ENCODE measurements around the gene DCDC2C. TPM values are rescaled to one million over a fixed set of nuclear protein-coding genes. Genes with fewer than 3 reads are reported as not detected.

DCDC2C gene
- total RNA-seq, 1 experiment from 2014 or later, result not detected

- peaks cover 7% of the 10 kb centered on the region for H3K9me3 Mint-ChIP-seq (ENCODE audit: unreplicated experiment)
- no TSS peak for BruUV-seq (replicated peaks)
- peaks cover 12% of the 10 kb centered on the region for H3K4me1 Mint-ChIP-seq (ENCODE audit: insufficient read depth, unreplicated experiment)
- POLR2A ChIA-PET, result interaction anchor here (0.7 kb wide), 1 partner anchor 122 kb away, joined by 3 read pairs; no protein-coding TSS in a partner anchor
- DNase-seq (ENCODE audit: unreplicated experiment), result no peak
- intact Hi-C loops (cut with micrococcal nuclease), result no loop called here
- H3K4me3 Mint-ChIP-seq (ENCODE audit: unreplicated experiment), result no peak overlapping the region
- no peak overlapping the region for H3K27ac Mint-ChIP-seq (ENCODE audit: low read depth, unreplicated experiment)
- TF ChIP-seq, protein P1, sequence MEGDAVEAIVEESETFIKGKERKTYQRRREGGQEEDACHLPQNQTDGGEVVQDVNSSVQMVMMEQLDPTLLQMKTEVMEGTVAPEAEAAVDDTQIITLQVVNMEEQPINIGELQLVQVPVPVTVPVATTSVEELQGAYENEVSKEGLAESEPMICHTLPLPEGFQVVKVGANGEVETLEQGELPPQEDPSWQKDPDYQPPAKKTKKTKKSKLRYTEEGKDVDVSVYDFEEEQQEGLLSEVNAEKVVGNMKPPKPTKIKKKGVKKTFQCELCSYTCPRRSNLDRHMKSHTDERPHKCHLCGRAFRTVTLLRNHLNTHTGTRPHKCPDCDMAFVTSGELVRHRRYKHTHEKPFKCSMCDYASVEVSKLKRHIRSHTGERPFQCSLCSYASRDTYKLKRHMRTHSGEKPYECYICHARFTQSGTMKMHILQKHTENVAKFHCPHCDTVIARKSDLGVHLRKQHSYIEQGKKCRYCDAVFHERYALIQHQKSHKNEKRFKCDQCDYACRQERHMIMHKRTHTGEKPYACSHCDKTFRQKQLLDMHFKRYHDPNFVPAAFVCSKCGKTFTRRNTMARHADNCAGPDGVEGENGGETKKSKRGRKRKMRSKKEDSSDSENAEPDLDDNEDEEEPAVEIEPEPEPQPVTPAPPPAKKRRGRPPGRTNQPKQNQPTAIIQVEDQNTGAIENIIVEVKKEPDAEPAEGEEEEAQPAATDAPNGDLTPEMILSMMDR (IDR thresholded peaks at IDR 0.05; ENCODE audit: unreplicated experiment), result no peak
- no peaks in the 10 kb centered on the region for H3K36me3 Mint-ChIP-seq (ENCODE audit: insufficient read depth, unreplicated experiment)
- CTCF ChIA-PET, result interaction anchor here (0.5 to 1.0 kb wide), 2 partner anchors 10 to 46 kb away, joined by 3 to 4 read pairs; no protein-coding TSS in a partner anchor
- H3K27me3 Mint-ChIP-seq (ENCODE audit: insufficient read depth, unreplicated experiment), result peaks cover 26% of the 10 kb centered on the region
Observed at GRCh38 chr2:3681625-3682024, 21.8 kb upstream of the DCDC2C start.

DNA sequence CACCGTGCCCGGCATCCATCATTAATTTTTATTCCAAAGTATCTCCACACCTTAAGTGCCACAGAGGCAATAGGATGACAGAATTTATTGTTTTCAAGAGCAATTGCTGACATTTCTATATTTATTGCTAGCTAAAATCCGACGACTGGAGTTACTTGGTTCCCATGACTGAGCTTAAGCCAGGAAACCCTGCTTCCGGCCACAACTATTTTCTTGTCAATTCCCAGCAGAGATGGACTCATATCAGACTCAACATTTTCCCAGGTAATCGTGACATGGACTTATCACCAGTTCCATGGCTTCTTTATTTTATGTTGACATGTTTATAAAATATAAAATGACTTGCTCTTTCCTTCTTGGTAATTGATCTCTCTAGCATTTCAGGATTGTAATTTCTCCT, 20.6 kb upstream of the DCDC2C start:
- ChIA-PET CTCF (interaction anchor here (1.7 kb wide), 1 partner anchor 10 kb away, joined by 13 read pairs; no protein-coding TSS in a partner anchor), POLR2A (no interaction called here)
- H3K27me3 Mint-ChIP-seq (ENCODE audit: insufficient read depth, unreplicated experiment), result peaks cover 20% of the 10 kb centered on the region
- no peak overlapping the region for H3K4me3 Mint-ChIP-seq (ENCODE audit: unreplicated experiment)
- no peak for DNase-seq (ENCODE audit: unreplicated experiment)
- BruUV-seq (replicated peaks), result no TSS peak
- intact Hi-C loops (cut with micrococcal nuclease), result no loop called here
- H3K9me3 Mint-ChIP-seq (ENCODE audit: unreplicated experiment), result peaks cover 7% of the 10 kb centered on the region
- no peaks in the 10 kb centered on the region for H3K36me3 Mint-ChIP-seq (ENCODE audit: insufficient read depth, unreplicated experiment)
- H3K4me1 Mint-ChIP-seq (ENCODE audit: insufficient read depth, unreplicated experiment), result peaks cover 12% of the 10 kb centered on the region
- TF ChIP-seq, protein P1 (IDR thresholded peaks at IDR 0.05; ENCODE audit: unreplicated experiment), result no peak
- H3K27ac Mint-ChIP-seq (ENCODE audit: low read depth, unreplicated experiment), result no peak overlapping the region

DNA sequence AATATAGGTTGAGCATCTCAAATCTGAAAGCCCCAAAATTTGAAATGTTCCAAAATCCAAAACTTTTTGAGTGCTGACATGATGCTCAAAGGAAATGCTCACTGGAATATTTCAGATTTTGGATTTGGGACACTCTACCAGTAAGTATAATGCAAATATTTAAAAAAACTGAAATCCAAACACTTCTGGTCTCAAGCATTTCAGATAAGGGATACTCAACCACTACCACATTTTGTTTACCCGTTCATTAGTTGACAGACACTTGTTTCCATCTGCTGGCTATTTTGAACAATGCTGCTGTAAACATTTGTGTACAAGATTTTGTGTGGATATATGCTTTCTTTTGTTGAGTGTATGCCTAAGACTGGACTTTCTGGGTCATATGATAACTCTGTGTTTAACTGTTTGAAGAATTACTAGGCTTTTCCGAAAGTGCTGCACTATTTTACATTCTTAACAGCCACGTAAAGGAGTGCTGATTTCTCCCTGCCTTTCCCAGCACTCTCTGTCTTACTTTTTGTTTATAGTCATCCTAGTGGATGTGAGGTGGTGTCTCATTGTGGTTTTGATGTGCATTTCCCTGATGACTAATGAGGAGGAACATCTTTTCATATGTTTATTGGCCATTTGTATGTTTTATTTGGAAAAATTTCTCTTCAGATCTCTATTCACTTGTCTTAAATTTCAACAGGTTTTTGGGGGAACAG, 19.5 kb upstream of the DCDC2C start:
- Mint-ChIP-seq H3K4me1 (ENCODE audit: insufficient read depth, unreplicated experiment) (peaks cover 12% of the 10 kb centered on the region), H3K9me3 (ENCODE audit: unreplicated experiment) (peaks cover 7% of the 10 kb centered on the region), H3K4me3 (ENCODE audit: unreplicated experiment) (no peak overlapping the region), H3K27ac (ENCODE audit: low read depth, unreplicated experiment) (no peak overlapping the region), H3K36me3 (ENCODE audit: insufficient read depth, unreplicated experiment) (no peaks in the 10 kb centered on the region), H3K27me3 (ENCODE audit: insufficient read depth, unreplicated experiment) (peaks cover 11% of the 10 kb centered on the region)
- DNase-seq (ENCODE audit: unreplicated experiment), result peak; percentile 9
- CTCF ChIA-PET, result interaction anchor here (1.7 kb wide), 1 partner anchor 8 kb away, joined by 13 read pairs; no protein-coding TSS in a partner anchor
- BruUV-seq (replicated peaks), result no TSS peak
- TF ChIP-seq, protein P1 (IDR thresholded peaks at IDR 0.05; ENCODE audit: unreplicated experiment), result no peak
- intact Hi-C loops (cut with micrococcal nuclease), result no loop called here
- POLR2A ChIA-PET, result no interaction called here

DNA sequence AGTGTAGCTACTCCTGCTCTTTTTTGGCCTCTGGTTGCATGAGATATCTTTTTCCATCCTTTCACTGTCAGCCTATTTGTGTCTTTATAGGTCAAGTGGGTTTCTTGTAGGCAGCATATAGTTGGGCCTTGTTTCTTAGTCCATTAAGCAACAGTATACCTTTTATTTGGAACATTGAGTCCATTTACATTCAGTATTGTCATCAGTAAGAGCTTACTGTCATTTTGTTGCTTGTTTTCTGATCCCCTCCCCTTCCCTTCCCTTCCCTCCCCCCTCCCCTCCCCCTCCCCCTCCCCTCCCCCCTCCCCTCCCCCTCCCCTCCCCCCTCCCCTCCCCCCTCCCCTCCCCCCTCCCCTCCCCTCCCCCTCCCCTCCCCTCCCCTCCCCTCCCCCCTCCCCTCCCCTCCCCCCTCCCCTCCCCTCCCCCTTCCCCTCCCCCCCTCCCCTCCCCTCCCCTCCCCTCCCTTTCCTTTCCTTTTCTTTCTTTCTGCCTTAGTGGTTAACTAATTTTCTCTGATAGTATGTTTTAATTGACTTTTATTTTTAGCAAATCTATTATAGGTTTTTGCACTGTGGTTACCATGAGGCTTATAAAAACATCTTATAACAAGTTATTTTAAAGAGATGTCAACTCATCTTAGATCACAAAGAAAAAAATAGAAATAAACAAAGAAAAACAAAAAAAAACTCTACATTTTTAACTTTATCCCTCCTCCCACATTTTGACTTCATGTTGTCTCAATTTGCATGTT, 13.2 kb upstream of the DCDC2C start:
- no peak overlapping the region for H3K4me3 Mint-ChIP-seq (ENCODE audit: unreplicated experiment)
- POLR2A ChIA-PET, result no interaction called here
- H3K27me3 Mint-ChIP-seq (ENCODE audit: insufficient read depth, unreplicated experiment), result peaks cover 22% of the 10 kb centered on the region
- no TSS peak for BruUV-seq (replicated peaks)
- intact Hi-C loops (cut with micrococcal nuclease), result loop anchor here (5.0 kb wide), 1 partner anchor 267 kb away; no protein-coding TSS in a partner anchor
- no peak overlapping the region for H3K27ac Mint-ChIP-seq (ENCODE audit: low read depth, unreplicated experiment)
- H3K4me1 Mint-ChIP-seq (ENCODE audit: insufficient read depth, unreplicated experiment), result peaks cover 2% of the 10 kb centered on the region
- H3K9me3 Mint-ChIP-seq (ENCODE audit: unreplicated experiment), result peaks cover 4% of the 10 kb centered on the region
- CTCF ChIA-PET, result interaction anchor here (0.5 to 5.4 kb wide), 7 partner anchors 11 to 273 kb away, joined by 3 to 50 read pairs (median 3); no protein-coding TSS in a partner anchor
- TF ChIP-seq, protein P1 (IDR thresholded peaks at IDR 0.05; ENCODE audit: unreplicated experiment), result no peak
- H3K36me3 Mint-ChIP-seq (ENCODE audit: insufficient read depth, unreplicated experiment), result no peaks in the 10 kb centered on the region
- DNase-seq (ENCODE audit: unreplicated experiment), result no peak

All from MCF 10A (cell line).